H9 (cell line): Measurements from ENCODE around the gene TMEM100. TPM values are rescaled to one million over a fixed set of nuclear protein-coding genes. Genes with fewer than 3 reads are reported as not detected.

Experiments
- DNase-seq: peaks from one replicate; pipeline ENCODE4 v3.0.0-alpha.2; 2017
- H2AFZ ChIP-seq: one replicate; pipeline ENCODE4 v1.6.1; 2013; ENCODE audit warnings: mild to moderate bottlenecking, low read length, control low read depth, moderate library complexity
- H2AK5ac ChIP-seq: 2 replicates; pipeline ENCODE4 v1.6.1; 2013; ENCODE audit warnings: low read length, control low read depth, mixed read lengths; ENCODE audit not compliant: insufficient read length
- H2BK120ac ChIP-seq: one replicate; pipeline ENCODE4 v1.6.1; 2013; ENCODE audit warnings: low read depth, mild to moderate bottlenecking, low read length, control low read depth, inconsistent platforms; ENCODE audit not compliant: poor library complexity, severe bottlenecking
- H2BK12ac ChIP-seq: 2 replicates; pipeline ENCODE4 v1.6.1; 2013; ENCODE audit warnings: low read length, control low read depth, mixed read lengths, low read depth; ENCODE audit not compliant: insufficient read length
- H2BK15ac ChIP-seq: 2 replicates; pipeline ENCODE4 v1.6.1; 2013; ENCODE audit warnings: low read depth, low read length, control low read depth
- H2BK20ac ChIP-seq: one replicate; pipeline ENCODE4 v1.6.1; 2013; ENCODE audit warnings: low read depth, mild to moderate bottlenecking, low read length, control low read depth, inconsistent platforms; ENCODE audit not compliant: poor library complexity, severe bottlenecking
- H2BK5ac ChIP-seq: 2 replicates; pipeline ENCODE4 v1.6.1; 2013; ENCODE audit warnings: low read length, control low read depth, mixed read lengths; ENCODE audit not compliant: insufficient read length
- H3K14ac ChIP-seq: 2 replicates; pipeline ENCODE4 v1.6.1; 2013; ENCODE audit warnings: low read length, control low read depth; ENCODE audit not compliant: insufficient read depth
- H3K18ac ChIP-seq: 2 replicates; pipeline ENCODE4 v1.6.1; 2013; ENCODE audit warnings: low read depth, mild to moderate bottlenecking, mixed read lengths, low read length, control low read depth; ENCODE audit not compliant: insufficient read length
- H3K23ac ChIP-seq: 2 replicates; pipeline ENCODE4 v1.6.1; 2013; ENCODE audit warnings: low read length, control low read depth, mixed read lengths, low read depth; ENCODE audit not compliant: insufficient read length
- H3K23me2 ChIP-seq: 2 replicates; pipeline ENCODE4 v1.6.1; 2013; ENCODE audit warnings: low read depth, mild to moderate bottlenecking, mixed read lengths, low read length, control low read depth; ENCODE audit not compliant: insufficient read length, poor library complexity, severe bottlenecking
- H3K27ac ChIP-seq: 2 replicates; pipeline ENCODE4 v1.5.1; 2013; ENCODE audit warnings: low read length, control low read depth, mixed read lengths, low read depth; ENCODE audit not compliant: insufficient read length
- H3K27me3 ChIP-seq: 2 replicates; pipeline ENCODE4 v1.6.1; 2013; ENCODE audit warnings: low read length, control low read depth, inconsistent platforms; ENCODE audit not compliant: insufficient read depth
- H3K4ac ChIP-seq: 2 replicates; pipeline ENCODE4 v1.6.1; 2013; ENCODE audit warnings: low read depth, mild to moderate bottlenecking, control low read depth, inconsistent platforms, low read length, moderate library complexity
- H3K4me1 ChIP-seq: 2 replicates; pipeline ENCODE4 v1.6.1; 2013; ENCODE audit warnings: low read length, control low read depth, inconsistent platforms; ENCODE audit not compliant: insufficient read depth
- H3K4me2 ChIP-seq: 2 replicates; pipeline ENCODE4 v1.6.1; 2013; ENCODE audit warnings: low read length, control low read depth, mixed read lengths; ENCODE audit not compliant: insufficient read length, insufficient read depth
- H3K56ac ChIP-seq: 2 replicates; pipeline ENCODE4 v1.6.1; 2013; ENCODE audit warnings: low read depth, mild to moderate bottlenecking, mixed read lengths, low read length, control low read depth; ENCODE audit not compliant: insufficient read length
- H3K79me1 ChIP-seq: 2 replicates; pipeline ENCODE4 v1.6.1; 2013; ENCODE audit warnings: low read depth, mild to moderate bottlenecking, moderate library complexity, low read length, control low read depth, inconsistent platforms; ENCODE audit not compliant: insufficient read depth, poor library complexity, severe bottlenecking
- H3K79me2 ChIP-seq: 2 replicates; pipeline ENCODE4 v1.6.1; 2013; ENCODE audit warnings: low read length, control low read depth, inconsistent platforms; ENCODE audit not compliant: insufficient read depth
- H3K9ac ChIP-seq: 2 replicates; pipeline ENCODE4 v1.6.1; 2013; ENCODE audit warnings: low read length, control low read depth, mixed read lengths; ENCODE audit not compliant: insufficient read length; ENCODE audit errors: extremely low read depth
- H3K9me3 ChIP-seq: one replicate; pipeline ENCODE4 v1.6.1; 2013; ENCODE audit warnings: low read depth, low read length, inconsistent platforms; ENCODE audit not compliant: control insufficient read depth
- H3T11ph ChIP-seq: one replicate; pipeline ENCODE4 v1.6.1; 2013; ENCODE audit warnings: mild to moderate bottlenecking, low read length, control low read depth, inconsistent platforms
- H4K20me1 ChIP-seq: one replicate; pipeline ENCODE4 v1.6.1; 2013; ENCODE audit not compliant: control insufficient read depth, insufficient read length, insufficient read depth
- H4K5ac ChIP-seq: 2 replicates; pipeline ENCODE4 v1.6.1; 2013; ENCODE audit warnings: low read depth, mild to moderate bottlenecking, mixed read lengths, low read length, control low read depth; ENCODE audit not compliant: insufficient read length
- H4K8ac ChIP-seq: replicated peaks from 2 replicates; pipeline ENCODE4 v1.6.1; 2013; ENCODE audit warnings: low read length, control low read depth, mixed read lengths, low read depth; ENCODE audit not compliant: insufficient read length
- H4K91ac ChIP-seq: 2 replicates; pipeline ENCODE4 v1.6.1; 2013; ENCODE audit warnings: low read depth, mild to moderate bottlenecking, moderate library complexity, mixed read lengths, low read length, control low read depth; ENCODE audit not compliant: insufficient read length
- H3K27ac Mint-ChIP-seq, 3 experiments: 2 replicates in 2 of 3; 3 replicates in 1 of 3; pipeline ENCODE4 v1.8.0; 2020 to 2021; ENCODE audit warnings: mixed read lengths in 3 of 3, mild to moderate bottlenecking in 1 of 3, moderate library complexity in 1 of 3
- H3K27me3 Mint-ChIP-seq: 2 replicates; pipeline ENCODE4 v1.8.0; 2021; ENCODE audit warnings: low read depth, mild to moderate bottlenecking, moderate library complexity, mixed read lengths
- H3K36me3 Mint-ChIP-seq, 3 experiments: 2 replicates in 2 of 3; 3 replicates in 1 of 3; pipeline ENCODE4 v1.8.0; 2020 to 2021; ENCODE audit warnings: low read depth in 3 of 3, mixed read lengths in 3 of 3; ENCODE audit not compliant: insufficient read depth in 1 of 3
- H3K4me1 Mint-ChIP-seq, 2 experiments: 2 replicates each; pipeline ENCODE4 v1.8.0; 2020; ENCODE audit warnings: mixed read lengths in 2 of 2
- H3K4me3 Mint-ChIP-seq, 2 experiments: 2 replicates in 1 of 2; 3 replicates in 1 of 2; pipeline ENCODE4 v1.8.0; 2020 to 2021; ENCODE audit warnings: mild to moderate bottlenecking in 2 of 2, mixed read lengths in 2 of 2, moderate library complexity in 1 of 2
- H3K9me3 Mint-ChIP-seq, 2 experiments: 2 replicates in 1 of 2; 3 replicates in 1 of 2; pipeline ENCODE4 v1.8.0; 2020; ENCODE audit warnings: mild to moderate bottlenecking in 2 of 2, mixed read lengths in 2 of 2, moderate library complexity in 1 of 2
- CTCF ChIP-seq: fragments of 200-600 bp; sonication (generic); conservative IDR thresholded peaks from 3 replicates; pipeline ENCODE4 v1.8.0; 2021; ENCODE audit warnings: antibody characterized with exemption, mild to moderate bottlenecking
- WGBS: extraction: QIAGEN DNeasy Blood & Tissue Kit; methylation state at CpG from one replicate; pipeline ENCODE4 v1.1.7; 2013; ENCODE audit warnings: missing lambda C conversion rate, low lambda C conversion rate, mixed read lengths; ENCODE audit not compliant: insufficient read length; ENCODE audit errors: extremely low coverage; 5-methylcytosine and 5-hydroxymethylcytosine counted together
- total RNA-seq: library from RNA; stranded (reverse); gene quantifications from 2 replicates; pipeline ENCODE4 v1.2.1, GENCODE V29; 2021

The TMEM100 gene
- total RNA-seq, 1 experiment from 2014 or later, result 0.17 TPM

GRCh38 chr17:55710410-55710809 is 12.3 kb downstream of the TMEM100 start:
- H2BK5ac ChIP-seq, result no peak overlapping the region
- H3K79me1 ChIP-seq, result no peaks in the 10 kb centered on the region
- H4K20me1 ChIP-seq, result no peaks in the 10 kb centered on the region
- H2BK15ac ChIP-seq, result no peak overlapping the region
- Mint-ChIP-seq H3K9me3 (no peaks in the 10 kb centered on the region; a peak in 1 of 5 replicates), H3K4me1 (peaks cover 18 to 29% of the 10 kb centered on the region in 2 experiments), H3K27me3 (no peaks in the 10 kb centered on the region), H3K36me3 (no peaks in the 10 kb centered on the region; a peak in 1 of 7 replicates), H3K4me3 (no peak overlapping the region), H3K27ac (no peak overlapping the region)
- no peak overlapping the region for H3K4me2 ChIP-seq
- no peak overlapping the region for H3K4ac ChIP-seq
- H3K23me2 ChIP-seq, result no peaks in the 10 kb centered on the region
- H3K14ac ChIP-seq, result no peak overlapping the region
- no peak overlapping the region for H2AK5ac ChIP-seq
- no CpG with 5 or more reads among the region's 3 CpGs for WGBS
- no peak overlapping the region for H3K27ac ChIP-seq
- no peak overlapping the region for H2AFZ ChIP-seq
- no peak overlapping the region for H3K23ac ChIP-seq
- peaks cover 6% of the 10 kb centered on the region; the same call in 1 of the 2 replicates for H3K4me1 ChIP-seq
- H3K9ac ChIP-seq, result no peak overlapping the region
- no peak overlapping the region for H2BK12ac ChIP-seq
- H3K56ac ChIP-seq, result no peak overlapping the region
- no peaks in the 10 kb centered on the region for H3K9me3 ChIP-seq
- no peak overlapping the region for H2BK20ac ChIP-seq
- no peak overlapping the region for H3T11ph ChIP-seq
- H4K8ac ChIP-seq, result no peak overlapping the region
- no peak for DNase-seq
- no peak overlapping the region for H4K91ac ChIP-seq
- H3K27me3 ChIP-seq, result no peaks in the 10 kb centered on the region
- H3K18ac ChIP-seq, result no peak overlapping the region
- H2BK120ac ChIP-seq, result no peak overlapping the region
- no peak overlapping the region for H4K5ac ChIP-seq
- TF ChIP-seq CTCF, result no peak
- H3K79me2 ChIP-seq, result no peaks in the 10 kb centered on the region
